GM10266 (cell line): ENCODE results near the gene GOLGA2.

Source experiments
- DNase-seq: peaks from one replicate; pipeline ENCODE4 v3.0.0; 2012; ENCODE audit errors: extremely low spot score
- TF ChIP-seq, protein P1 (sequence below): IDR thresholded peaks from 2 replicates; pipeline ENCODE4 v1.5.1; 2012; ENCODE audit warnings: mild to moderate bottlenecking, low read depth; ENCODE audit not compliant: control insufficient read depth, insufficient read depth; ENCODE audit errors: missing control alignments

Gene GOLGA2

DNA sequence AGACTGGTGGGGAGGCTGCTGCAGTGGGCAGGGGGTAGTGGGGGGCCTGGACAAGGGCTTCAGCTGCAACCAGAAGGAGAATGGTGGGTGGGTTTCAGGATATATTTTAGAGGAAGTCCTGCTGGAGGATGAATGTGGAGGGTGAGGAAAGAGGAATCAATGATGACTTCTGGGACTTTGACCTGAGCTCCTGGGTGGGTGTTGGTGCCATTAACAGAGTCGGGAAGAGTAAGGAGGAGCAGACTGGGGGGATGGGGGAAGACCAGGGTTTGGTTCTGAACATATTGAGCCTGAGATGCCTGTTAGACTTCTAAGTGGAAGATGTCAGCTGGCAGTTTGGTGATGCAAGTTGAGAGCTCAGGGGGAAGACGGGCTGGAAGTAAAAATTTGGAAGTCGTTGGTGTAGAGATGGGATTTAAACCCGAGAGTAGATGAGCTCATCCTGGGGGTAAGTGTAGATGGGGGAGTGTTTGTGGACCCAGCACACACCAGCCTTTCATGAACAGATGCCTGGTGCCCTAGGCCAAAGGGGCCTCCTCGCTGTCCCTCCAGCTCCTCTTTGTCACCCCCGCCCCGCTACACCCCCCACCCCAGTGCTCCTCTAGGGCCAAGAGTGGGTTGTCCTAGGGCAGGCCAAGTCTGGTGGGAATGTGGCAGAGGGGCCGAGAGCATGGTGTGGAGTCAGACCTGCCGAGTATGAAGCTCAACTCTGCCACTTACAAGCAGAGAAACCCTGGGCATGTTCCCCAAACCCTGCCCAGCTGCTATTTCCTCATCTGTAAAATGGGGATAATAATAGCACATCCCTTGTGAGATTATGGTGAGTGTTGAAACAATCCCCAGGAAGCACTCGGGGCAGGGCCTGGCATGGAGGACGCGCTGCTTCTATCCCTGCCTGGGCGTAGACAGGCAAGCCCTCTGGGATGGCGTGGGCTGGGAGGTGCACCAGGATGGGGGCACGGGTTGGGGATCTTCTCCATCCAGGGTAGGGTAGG, 68.6 kb downstream of the GOLGA2 start:
- DNase-seq = no peak
- TF ChIP-seq, protein P1, sequence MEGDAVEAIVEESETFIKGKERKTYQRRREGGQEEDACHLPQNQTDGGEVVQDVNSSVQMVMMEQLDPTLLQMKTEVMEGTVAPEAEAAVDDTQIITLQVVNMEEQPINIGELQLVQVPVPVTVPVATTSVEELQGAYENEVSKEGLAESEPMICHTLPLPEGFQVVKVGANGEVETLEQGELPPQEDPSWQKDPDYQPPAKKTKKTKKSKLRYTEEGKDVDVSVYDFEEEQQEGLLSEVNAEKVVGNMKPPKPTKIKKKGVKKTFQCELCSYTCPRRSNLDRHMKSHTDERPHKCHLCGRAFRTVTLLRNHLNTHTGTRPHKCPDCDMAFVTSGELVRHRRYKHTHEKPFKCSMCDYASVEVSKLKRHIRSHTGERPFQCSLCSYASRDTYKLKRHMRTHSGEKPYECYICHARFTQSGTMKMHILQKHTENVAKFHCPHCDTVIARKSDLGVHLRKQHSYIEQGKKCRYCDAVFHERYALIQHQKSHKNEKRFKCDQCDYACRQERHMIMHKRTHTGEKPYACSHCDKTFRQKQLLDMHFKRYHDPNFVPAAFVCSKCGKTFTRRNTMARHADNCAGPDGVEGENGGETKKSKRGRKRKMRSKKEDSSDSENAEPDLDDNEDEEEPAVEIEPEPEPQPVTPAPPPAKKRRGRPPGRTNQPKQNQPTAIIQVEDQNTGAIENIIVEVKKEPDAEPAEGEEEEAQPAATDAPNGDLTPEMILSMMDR = no peak

DNA sequence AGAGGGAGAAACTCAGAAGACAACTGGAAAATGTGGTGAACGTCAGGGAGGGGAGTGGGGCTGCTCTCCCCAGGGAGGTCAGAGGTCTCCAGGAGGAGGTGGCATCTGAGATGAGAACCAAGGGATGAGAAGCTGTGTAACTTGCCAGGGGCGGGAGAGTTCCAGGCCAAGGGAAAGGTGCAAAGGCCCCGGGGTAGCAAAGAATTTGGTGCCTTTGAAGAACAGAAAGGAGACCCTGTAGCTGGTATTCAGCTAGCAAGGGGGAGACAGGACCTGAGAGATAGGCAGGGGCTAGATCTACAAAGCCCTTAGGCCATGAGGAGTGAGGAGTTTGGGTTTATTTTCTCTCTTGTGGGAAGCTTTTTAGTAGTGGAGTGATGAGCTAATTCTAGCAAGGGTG, 69.3 kb downstream of the GOLGA2 start:
- TF ChIP-seq, protein P1 = no peak
- no peak for DNase-seq
